GM18868 (cell line): ENCODE results near the gene POMGNT2.

Experiments used
- ATAC-seq: cut with Tn5 transposase; IDR thresholded peaks from one replicate; pipeline ENCODE4 v1.9.1; 2021; ENCODE audit warnings: mild to moderate bottlenecking, moderate library complexity; ENCODE audit not compliant: unreplicated experiment

POMGNT2 gene

DNA sequence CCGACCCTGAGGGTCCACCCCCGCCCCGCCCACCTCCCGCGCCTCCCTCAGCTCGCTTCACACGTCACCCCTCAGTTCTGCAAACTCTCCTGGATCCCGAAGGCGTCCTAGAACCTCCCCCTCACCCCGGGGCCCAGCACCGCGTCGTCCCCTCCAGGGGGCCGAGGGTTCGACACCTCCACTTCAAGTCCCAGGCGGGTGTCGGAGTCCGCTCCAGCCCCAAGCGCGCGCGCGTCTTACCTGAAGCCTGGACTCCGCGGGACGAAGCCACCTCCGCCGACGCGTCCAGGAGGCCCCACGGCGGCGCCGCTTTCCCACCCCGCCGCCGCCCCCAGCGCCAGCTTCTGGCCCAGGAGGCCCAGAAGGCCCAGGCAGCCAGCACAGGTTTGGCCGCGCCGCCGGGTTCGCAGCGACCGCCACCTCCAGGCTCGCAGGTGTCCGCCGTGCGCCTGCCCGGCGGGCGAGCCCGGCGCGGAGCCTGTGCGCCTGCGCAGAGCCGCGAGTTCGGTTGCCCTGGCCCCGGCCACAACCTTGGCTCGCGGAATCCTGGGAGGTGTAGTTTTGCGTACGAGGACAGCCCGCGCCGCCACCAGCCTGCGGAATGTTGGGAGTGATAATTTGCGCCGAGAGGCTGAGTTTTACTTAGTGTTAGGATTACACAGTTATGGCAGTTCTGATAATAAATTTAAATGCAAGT, at the start of gene POMGNT2:
Gene POMGNT2, minus strand, starts transcription at position 484 of the 697 bp plus-strand sequence. CDS start 24,648 bp downstream, outside the sequence.
- peak; percentile 89 for ATAC-seq

DNA sequence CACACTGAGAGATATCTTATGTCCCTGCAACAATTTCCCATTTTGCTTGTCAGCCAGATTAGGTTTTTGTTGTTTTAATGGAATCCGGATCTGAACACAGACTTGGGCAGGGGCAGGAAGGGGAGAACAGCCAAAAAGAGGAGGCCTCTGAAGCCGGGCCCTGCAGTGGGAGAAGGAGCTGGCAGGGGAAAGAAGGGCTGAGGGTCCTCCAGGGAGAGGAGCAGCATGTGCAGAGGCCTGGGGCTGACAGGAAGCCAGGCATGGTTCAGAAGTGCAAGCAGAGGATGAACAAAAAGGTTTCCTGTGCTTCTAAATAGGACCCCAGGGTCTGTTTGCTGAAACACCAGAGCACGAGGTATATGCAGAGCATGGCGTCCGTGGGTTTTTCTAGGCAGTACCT, 49.1 kb upstream of the POMGNT2 start:
- ATAC-seq, result no peak

DNA sequence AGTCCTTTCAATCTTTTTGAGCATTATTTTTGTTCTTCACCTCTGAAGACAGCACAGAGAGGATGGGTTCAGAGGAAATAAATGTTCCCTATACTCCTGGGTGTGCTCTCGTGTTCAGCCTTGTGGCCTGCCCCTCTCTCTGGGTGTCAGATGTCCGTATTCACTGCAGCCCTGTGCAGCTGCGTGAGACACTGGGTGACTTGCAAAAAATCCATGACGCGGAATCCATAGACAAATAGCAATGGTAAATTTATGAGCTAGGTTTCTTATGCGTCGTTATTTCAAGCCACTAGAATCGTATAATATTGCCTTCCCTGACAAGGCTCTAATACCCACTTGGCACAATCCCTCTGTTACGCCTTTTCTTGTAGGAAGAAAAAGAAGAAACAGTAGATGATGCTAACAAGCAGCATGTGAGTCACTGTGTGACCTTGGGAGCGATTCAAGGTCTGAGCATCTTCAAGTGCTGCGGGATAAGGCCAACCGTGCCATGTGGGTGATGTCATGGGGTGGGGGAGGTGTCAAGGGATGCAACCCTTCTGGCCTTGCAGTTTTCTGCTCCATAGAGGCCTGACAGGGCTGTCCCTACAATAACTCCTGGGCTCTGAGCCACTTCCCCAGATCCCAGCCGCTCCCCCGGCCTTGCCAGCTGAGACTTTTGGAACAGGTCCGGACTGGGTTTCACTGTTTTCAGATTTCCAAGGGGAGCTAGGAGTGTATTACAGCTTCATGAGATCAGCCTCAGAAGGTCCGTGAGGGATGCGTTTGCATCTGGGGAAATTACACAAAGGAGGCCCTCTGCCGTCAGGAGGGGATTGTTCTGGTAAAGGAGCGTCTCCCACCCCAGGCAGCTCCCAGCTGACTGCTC, 47.6 kb upstream of the POMGNT2 start:
- no peak for ATAC-seq

DNA sequence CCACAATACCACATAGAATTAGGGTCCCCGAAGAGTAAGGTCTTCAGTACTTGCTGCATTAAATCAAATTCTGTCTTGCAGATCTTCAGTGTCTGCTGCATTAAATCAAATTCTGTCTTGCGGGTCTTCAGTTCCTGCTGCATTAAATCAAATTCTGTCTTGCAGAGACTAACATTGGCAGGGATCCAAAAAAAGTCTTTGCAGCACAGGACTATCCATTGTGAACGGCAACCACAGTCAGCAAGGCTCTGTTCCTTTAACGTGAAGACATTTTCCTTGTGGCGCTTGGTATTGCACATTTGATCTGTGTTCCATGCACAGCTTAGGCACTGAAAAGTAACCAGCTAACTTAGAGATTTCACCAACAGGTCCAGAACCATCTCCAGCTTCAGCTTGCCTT, 46.8 kb upstream of the POMGNT2 start:
- ATAC-seq, result no peak

DNA sequence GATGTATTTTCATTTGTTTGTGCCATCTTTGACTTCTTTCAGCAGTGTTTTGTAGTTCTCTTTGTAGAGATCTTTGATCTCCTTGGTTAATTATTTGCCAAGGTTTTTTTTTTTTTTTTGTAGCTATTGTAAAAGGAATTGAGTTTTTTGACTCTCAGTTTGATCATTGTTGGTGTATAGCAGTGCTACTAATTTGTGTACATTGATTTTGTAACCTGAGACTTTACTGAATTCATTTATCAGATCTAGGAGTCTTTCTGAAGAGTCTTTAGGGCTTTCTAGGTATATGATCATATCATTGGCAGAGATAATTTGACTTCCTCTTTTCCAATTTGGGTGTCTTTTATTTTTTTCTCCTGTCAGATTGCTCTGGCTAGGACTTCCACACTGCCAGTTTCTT, 42.2 kb upstream of the POMGNT2 start:
- no peak for ATAC-seq

DNA sequence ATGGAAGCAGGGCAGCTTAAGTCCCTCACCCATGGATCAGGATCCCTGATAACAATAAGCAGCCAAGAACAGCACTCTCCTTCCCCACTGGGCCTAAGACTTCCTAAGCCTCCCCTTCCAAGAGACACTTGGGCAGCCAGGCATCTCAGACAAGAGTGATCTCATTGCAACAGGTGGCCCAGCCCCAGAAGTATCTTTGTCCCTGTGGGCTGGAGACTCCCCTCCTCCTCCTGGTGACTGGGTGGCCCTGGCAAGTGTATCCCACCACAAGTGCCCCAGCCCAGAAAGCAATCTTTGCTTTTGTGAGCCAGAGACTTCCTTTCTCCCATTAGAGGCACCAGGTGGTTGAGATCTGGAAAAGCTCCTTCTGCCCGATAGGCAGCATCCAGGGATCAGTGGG, 40.7 kb upstream of the POMGNT2 start:
- ATAC-seq, result no peak

DNA sequence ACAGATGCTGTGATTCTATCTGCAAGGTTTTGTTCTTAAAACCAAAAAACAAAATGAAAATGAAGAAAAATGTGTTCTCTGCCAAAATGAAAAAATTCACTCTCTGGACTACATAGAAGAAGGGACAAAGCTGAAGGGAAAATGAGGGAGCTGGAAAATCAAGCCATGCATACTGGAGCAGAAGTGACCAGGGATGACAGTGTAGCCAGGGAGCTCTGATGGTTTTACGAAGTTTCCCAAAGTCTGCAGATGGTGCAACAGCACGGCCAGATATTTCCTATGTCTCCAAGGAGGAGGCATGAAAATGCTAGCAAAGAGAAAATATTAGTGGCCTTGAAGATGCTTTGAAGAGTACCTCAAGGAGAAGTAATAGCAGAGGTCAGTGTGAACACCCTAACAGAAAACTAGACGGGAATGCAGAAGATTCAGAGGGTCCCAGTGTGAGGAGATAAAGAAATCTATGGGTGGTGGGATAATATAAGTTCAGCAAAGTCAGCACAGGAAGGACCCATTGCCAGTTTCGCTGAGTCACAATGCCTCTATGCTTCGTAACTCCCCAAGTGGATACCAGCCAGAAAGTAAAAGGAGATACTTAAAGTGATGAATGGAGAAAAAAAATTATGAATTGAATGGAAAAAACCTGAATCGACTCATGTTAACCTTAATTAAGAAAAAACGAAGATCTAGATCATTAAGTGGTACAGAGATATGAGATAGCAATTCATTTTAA, 39.0 kb upstream of the POMGNT2 start:
- no peak for ATAC-seq

DNA sequence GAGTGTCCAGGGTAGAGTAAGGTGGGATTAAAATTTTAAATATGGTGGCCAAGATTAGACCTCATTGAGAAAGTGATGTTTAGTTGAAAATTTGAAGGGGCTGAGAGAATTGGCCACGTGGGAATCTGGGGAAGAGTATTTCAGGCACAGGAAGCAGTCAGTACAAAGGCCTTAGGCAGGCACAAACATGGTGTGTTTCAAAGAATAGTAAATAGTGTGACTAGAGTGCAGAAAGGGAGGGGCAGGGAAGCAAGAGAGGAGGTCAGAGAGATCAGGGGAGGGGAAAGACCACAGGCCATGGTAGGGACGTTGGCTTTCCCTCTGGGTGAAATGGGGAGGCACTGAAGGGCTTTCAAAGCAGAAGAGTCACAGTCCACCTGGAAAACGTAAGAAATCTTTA, 36.6 kb upstream of the POMGNT2 start:
- no peak for ATAC-seq

DNA sequence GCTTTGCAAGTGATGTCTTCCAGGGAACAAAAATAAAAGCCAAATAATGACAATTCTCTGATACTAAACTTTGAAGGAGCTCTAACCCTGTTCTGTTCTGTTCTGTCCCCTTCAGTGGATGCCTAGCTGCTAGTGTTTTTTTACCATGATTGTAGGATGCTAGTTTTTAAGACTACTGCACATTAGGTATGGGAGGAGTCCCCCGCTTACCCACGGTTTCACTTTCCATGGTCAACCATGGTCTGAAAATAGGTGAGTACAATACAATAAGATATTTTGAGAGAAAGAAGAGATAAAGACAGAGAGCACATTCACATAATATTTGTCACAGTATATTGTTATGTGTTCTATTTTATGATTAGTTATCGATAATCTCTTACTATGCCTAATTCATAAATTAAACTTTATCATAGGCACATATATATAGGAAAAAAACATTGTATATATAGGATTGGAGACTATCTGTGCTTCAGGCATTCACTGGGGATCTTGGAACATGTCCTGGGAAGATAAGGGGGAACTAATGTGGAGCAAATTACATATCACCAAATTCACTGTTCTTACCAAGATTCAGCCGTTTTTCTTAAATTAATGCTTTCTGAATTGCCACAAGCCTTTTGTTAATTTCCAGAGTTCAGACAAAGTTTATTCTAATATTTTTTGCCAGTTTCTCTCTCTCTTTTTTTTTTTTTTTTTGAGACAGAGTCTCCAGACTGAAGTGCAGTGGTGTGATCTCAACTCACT, 32.8 kb upstream of the POMGNT2 start:
- ATAC-seq, result no peak

DNA sequence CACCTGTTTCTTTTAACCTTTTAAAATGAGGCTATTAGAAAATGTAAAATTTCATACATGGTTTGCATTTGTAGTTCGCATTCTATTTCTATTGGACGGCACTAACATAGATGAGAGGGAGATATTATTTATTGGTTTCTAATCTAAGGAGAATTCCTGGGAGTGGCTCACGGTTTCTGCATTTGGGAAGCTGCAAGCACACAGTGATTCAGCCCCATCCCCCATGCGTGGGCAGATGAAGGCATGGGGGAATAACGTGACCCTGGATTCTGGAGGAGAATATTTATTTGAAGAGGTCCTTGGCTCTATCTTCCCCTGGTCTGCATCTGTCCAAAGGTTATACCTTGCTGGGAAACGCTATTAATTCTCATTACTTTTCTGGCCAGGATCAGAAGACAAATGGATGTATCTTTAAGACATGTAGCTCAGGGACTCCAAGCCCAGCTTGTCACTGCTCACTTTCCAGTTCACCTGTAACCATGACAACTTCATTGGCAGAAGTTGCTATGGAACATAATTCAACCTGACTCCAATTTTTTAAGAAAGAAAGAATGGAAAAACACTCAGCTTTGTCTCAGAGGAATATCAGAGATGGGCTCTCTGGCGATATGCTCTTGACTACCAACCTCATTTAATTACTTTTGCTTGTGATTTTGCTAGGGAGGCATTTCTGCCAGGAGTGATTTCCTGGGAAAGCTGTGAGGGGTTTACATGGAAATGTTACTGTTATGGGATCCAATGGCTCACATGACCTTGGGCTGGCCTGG, 27.2 kb upstream of the POMGNT2 start:
- no peak for ATAC-seq

DNA sequence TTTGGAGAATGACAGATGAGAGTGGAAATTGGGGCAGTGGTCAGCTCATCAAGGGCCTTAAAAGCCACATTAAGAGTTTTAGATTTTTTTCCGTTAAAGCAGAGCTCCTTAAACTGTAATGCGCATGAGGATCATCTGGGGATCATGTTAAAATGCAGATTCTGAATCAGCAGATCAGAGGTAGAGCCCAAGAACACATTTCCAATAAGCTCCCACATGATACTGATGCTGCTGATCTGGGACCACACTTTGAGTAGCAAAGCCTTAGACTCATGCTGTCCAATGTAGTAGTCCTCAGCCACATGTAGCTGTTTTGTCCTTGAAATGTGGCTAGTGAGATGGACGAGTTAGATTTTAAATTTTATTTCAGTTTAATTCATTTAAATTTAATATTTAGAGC, 26.3 kb upstream of the POMGNT2 start:
- no peak for ATAC-seq

DNA sequence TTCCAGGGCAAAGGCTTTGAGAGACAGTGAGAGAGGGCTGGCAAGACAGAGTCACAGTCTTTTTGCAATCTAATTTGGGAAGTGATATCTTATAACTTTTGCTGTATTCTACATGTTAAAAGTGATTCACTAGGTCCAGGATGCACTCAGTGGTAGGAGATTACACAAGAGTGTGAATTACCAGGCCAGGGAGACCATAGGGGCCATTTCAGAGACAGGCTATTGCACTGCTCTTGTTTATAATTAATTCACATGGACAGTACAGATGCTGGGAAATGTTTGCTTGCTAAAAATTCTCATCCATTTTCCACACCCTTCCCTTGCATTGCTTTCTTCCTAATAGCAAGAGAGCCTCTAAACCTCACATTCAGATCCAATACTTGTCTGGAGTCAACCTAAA, 22.6 kb upstream of the POMGNT2 start:
- ATAC-seq, result no peak

DNA sequence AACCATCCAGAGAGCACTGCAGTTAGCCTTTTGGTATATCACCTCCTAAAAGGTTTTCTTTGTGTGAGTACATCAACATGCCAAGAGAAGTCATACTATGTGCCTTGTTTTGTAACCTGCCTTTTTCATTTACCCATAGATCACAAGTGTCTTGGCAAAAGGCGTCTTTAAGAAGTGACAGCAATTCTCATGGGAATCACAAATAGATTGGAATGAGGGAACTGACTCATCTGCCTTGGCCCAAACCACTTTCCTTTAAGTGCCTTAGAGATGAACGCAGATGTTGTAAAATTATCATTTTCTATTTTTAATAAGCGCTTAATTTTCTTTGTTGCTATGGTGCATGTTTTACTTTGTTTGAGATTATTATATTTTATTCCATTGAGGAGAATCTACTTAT, 20.7 kb upstream of the POMGNT2 start:
- ATAC-seq, result no peak

DNA sequence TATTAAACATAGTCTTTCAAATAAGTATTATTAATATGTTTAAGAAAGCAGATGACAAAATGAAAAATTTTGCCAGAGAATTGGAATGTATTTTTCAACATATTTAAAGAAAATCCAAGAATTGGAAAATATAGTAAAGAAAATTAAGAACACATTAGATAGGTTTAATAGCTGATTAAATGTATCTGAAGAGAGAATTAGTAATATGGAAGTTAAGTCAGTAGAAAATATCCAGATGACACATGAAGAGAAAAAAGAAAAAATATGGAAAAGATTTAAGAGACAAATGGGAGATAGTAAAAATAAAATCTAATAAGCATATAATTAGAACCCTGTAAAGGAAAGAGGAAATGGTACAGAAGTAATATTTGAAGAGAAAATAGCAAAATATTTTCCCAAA, 18.0 kb upstream of the POMGNT2 start:
- no peak for ATAC-seq

DNA sequence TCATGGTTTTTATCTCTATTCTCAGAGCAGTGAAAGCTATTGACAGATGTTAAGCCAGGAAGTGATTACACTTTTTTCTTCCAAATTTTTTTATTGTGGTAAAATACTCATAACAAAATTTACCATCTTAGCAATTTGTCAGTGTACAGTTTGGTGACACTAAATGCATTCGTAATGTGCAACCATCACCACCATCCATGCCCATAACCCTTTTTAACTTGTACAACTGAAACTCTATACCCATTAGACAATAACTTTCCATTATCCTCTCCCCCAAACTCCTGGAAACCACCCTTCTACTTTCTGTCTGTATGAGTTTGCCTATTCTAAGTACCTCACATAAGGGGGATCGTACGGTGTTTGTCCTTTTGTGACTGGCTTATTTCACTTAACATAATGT, 15.1 kb upstream of the POMGNT2 start:
- no peak for ATAC-seq

DNA sequence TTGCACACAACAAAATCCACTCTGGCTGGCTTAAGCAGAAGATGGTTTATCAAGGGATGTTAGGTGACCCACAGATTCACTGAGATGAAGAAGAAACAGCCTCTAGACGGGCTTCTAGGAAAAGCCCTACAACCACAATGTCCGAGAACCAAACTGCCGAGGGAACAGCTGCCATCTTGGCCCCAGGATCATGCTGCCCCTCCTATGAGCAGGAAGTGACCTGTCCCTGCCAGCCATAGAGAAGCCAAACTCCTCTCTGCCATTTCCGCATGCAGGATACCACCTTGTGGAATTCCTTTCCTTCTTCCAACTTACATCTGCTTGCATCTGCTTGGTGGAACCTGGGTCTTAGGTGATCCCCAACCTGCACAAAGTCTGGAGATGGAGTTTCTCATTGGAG, 11.4 kb upstream of the POMGNT2 start:
- no peak for ATAC-seq

DNA sequence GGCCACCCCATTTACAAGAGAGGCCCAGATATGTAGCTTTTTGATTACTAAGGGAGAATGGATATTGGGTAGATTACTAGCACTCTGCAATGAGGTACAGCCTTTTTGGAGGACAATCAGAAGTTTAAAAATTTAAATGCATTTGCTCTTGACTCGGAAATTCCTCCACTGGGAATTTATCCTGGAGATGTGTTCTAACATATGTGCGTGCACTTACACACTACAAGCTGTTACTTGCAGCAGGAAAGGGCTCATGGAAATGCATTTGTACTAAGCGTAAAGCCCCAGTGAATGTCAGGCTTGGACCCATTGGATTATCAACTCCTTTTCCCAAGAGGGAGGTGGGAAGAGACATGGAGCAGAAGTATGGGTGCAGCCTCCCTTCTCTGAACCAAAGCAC, 7.8 kb upstream of the POMGNT2 start:
- ATAC-seq, result no peak

DNA sequence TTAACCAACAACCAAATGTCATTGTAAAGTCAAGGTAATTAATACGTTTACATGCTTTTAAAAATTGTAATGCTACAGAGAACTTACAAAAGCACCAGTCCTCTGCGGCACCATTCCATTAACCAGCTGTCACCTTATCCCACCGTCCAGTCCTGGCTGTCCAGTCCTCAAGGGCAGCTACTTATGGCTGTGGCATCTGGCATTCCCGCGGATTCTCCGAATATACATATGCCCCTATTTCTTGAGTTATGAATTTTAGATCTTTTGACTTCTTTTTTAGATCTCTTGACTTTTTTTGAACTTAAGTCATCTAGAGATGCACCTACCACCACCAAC, 382 bp upstream of the POMGNT2 start:
- no peak for ATAC-seq

DNA sequence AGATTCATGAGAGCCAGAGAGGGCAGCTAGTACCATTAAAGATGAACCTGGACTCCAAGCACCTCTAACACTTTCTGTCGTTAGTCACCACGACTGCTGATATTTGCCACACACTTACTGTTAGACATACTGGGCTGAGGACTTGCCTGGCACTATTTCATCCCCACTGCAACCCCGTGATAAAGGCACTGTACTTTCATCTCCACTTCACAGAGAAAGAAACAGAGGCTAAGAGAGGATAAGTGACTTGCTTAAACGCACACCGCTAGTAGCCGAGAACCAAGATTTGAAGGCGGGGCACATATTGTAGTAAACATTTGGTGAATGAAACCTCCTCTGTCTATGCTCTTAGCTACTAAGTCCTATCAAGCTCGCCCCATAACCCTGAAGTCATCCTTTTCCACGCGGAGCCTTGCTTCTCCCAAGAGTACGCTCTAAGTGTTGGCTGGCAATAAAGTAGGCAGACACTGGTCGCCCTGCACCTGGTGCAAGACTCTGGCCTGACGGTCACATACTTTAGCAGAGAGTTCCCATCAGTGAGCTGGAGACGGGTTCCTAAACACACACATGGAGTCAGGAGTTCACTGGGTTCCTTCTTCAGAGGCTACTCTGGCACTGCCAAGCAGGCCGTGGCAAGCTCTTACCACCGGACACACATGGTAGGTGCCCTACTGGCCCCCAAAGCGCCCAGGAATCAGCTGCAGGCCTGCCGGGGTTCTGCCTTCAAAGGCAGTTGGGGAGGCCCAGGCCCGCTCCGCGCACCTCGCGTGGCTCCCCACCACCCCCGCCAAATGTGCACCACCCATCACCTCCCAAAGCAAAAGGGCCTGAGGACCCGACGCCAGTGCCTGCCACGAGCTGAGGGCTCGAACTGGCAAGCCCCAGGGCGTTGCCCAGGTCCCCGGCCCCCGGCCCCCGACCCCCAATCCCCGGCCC, 951 bp downstream of the POMGNT2 start:
- ATAC-seq, result no peak
